GM13976 (cell line): ENCODE data around the gene CMPK2.

Experiments
- DNase-seq: peaks from one replicate; pipeline ENCODE4 v3.0.0; 2012; ENCODE audit warnings: low spot score
- CTCF ChIP-seq: IDR thresholded peaks from 2 replicates; pipeline ENCODE4 v1.5.1; 2012; ENCODE audit warnings: borderline replicate concordance, mild to moderate bottlenecking; ENCODE audit not compliant: insufficient read depth; ENCODE audit errors: extremely low read depth, missing control alignments, control extremely low read depth
- in situ Hi-C: fragments of 300-500 bp; cut with MboI; formaldehyde crosslinking; loops from one replicate; pipeline ENCODE4 v1.12.0; 2022; ENCODE audit warnings: low sequenced_read_pairs, mixed read lengths, inconsistent platforms; ENCODE audit not compliant: unreplicated experiment

Gene CMPK2

GRCh38 chr2:6819668-6820067, 46.0 kb downstream of the CMPK2 start:
- TF ChIP-seq CTCF, result no peak
- in situ Hi-C loops, result no loop called here
- no peak for DNase-seq

- in situ Hi-C loops, result no loop called here
- DNase-seq, result no peak
- no peak for TF ChIP-seq CTCF
These were observed 47.7 kb downstream of the CMPK2 start for GRCh38 chr2:6818012-6818411.

- in situ Hi-C loops, result no loop called here
- TF ChIP-seq CTCF, result no peak
- DNase-seq, result no peak
These were observed 50.8 kb downstream of the CMPK2 start for GRCh38 chr2:6814869-6815268.

- no peak for TF ChIP-seq CTCF
- no peak for DNase-seq
- in situ Hi-C loops, result no loop called here
These were observed 51.4 kb downstream of the CMPK2 start for GRCh38 chr2:6814312-6814711.

- in situ Hi-C loops, result no loop called here
- no peak for DNase-seq
- TF ChIP-seq CTCF, result no peak
These were observed 52.1 kb downstream of the CMPK2 start for GRCh38 chr2:6813573-6813972.

- DNase-seq, result no peak
- TF ChIP-seq CTCF, result no peak
- in situ Hi-C loops, result no loop called here
These were observed 52.7 kb downstream of the CMPK2 start for GRCh38 chr2:6812857-6813530.

- in situ Hi-C loops, result no loop called here
- no peak for DNase-seq
These were observed 54.7 kb downstream of the CMPK2 start for GRCh38 chr2:6810961-6811360.

More at GRCh38 chr2:6810961-6811360, 54.7 kb downstream of the CMPK2 start:
- no peak for TF ChIP-seq CTCF
